Cardiac muscle cell (in vitro differentiated cells and primary cell): ENCODE results near the gene OLIG2. TPM values are rescaled to one million over a fixed set of nuclear protein-coding genes. Genes with fewer than 3 reads are reported as not detected.

ENCODE experiments used
- DNase-seq, 2 donors: peaks; one replicate each; pipeline versions ENCODE4 v3.0.0 to v3.0.0-alpha.2; 2010 to 2017; ENCODE audit warnings: low read depth in 1 of 2, low spot score in 1 of 2
- H3K27ac ChIP-seq: fragments of 200-600 bp; sonication (generic); 2 replicates; pipeline ENCODE4 v1.5.1; 2016
- H3K27me3 ChIP-seq: fragments of 200-600 bp; sonication (generic); 2 replicates; pipeline ENCODE4 v1.6.0; 2016; ENCODE audit warnings: control low read depth
- H3K36me3 ChIP-seq: fragments of 200-600 bp; sonication (generic); 2 replicates; pipeline ENCODE4 v1.5.1; 2016; ENCODE audit warnings: control low read depth
- H3K4me1 ChIP-seq: fragments of 200-600 bp; sonication (generic); 2 replicates; pipeline ENCODE4 v1.8.1; 2017; ENCODE audit warnings: low read depth, mild to moderate bottlenecking, mixed run types
- H3K4me3 ChIP-seq: fragments of 200-600 bp; sonication (generic); 2 replicates; pipeline ENCODE4 v1.5.1; 2016; ENCODE audit warnings: mild to moderate bottlenecking
- H3K9me3 ChIP-seq: fragments of 200-600 bp; sonication (generic); 2 replicates; pipeline ENCODE4 v1.5.1; 2017; ENCODE audit warnings: low read depth, mild to moderate bottlenecking, control low read depth
- polyA plus RNA-seq: library from polyadenylated mRNA; unstranded; fragments of >200 nt; fragmentation: Nextera tagmentation; extraction: Ambion mirVana; gene quantifications from 2 replicates; pipeline ENCODE4 v1.2.1, GENCODE V29; 2016
- total RNA-seq: library from RNA; depleted of rRNA; stranded (reverse); fragments of >200 nt; gene quantifications from 2 replicates; pipeline ENCODE4 v1.2.3, GENCODE V29; 2016
- TF ChIP-seq, protein P1 (sequence below): IDR thresholded peaks from 2 replicates; pipeline ENCODE4 v1.5.1; 2012; ENCODE audit warnings: low read depth, mild to moderate bottlenecking, low read length

Gene OLIG2
- total and polyA plus RNA-seq, 2 experiments from 2014 or later = 0.09 TPM; not detected in 1

DNA sequence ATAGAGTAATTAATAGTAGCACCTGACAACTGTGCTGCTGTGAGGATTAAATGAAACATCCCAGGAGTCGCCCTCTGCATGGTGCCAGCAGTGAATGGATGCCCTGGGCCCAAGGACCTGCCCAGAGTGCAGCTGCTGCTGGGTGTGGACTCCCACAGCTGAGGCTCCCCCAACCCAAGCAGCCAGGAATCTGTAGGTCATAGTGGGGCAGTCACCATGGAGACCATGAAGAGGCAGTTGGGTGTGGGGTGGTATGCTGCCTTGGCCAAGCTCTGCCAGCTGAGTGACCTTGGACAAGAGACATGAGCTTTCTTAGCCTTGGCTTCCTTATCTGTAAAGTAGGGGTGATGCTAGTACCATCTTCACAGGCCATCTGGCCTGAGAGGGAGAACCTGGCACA lies 9.4 kb downstream of the OLIG2 start:
- Histone ChIP-seq H3K4me3 (no peak overlapping the region), H3K27me3 (peaks cover 98% of the 10 kb centered on the region), H3K9me3 (no peaks in the 10 kb centered on the region), H3K4me1 (no peaks in the 10 kb centered on the region), H3K27ac (no peak overlapping the region), H3K36me3 (no peaks in the 10 kb centered on the region)
- TF ChIP-seq, protein P1, sequence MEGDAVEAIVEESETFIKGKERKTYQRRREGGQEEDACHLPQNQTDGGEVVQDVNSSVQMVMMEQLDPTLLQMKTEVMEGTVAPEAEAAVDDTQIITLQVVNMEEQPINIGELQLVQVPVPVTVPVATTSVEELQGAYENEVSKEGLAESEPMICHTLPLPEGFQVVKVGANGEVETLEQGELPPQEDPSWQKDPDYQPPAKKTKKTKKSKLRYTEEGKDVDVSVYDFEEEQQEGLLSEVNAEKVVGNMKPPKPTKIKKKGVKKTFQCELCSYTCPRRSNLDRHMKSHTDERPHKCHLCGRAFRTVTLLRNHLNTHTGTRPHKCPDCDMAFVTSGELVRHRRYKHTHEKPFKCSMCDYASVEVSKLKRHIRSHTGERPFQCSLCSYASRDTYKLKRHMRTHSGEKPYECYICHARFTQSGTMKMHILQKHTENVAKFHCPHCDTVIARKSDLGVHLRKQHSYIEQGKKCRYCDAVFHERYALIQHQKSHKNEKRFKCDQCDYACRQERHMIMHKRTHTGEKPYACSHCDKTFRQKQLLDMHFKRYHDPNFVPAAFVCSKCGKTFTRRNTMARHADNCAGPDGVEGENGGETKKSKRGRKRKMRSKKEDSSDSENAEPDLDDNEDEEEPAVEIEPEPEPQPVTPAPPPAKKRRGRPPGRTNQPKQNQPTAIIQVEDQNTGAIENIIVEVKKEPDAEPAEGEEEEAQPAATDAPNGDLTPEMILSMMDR = no peak
- no peak for DNase-seq

DNA sequence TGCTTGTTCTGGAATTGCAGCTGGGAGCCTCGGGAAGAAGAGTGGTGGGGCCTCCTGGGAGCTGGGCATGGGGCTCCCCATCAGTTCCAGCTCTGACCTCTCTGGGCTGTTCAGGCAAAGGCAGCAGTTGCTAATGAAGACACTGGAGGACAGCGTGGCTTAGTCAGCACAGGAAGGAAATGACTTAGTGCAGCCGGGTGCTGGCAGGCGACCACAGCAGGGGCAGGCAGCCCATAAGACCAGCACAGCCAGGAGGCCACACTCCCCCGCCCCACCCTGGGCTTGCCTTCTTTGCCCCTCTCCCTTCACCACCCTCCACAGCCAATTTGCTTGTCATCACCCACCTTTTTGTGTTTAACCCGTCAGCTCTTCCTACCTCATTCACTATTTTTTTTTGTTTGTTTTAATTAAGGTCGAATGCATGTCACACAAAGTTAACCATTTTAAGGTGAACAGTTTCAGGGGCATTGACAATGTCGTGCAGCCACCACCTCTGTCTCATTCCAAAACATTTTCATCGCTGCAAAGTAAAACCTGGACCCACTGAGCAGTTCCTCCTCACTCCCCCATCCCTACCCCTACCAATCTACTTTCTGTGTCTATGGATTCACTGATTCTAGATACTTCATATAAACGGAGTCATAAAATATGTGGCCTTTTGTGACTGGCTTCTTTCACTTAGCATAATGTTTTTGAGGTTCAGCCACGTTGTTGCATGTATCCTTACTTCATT lies 10.9 kb downstream of the OLIG2 start:
- peak in 1 of 2 donors; percentile 67 for DNase-seq
- H3K27ac ChIP-seq = no peak overlapping the region
- TF ChIP-seq, protein P1 = no peak
- H3K4me3 ChIP-seq = no peak overlapping the region
- no peaks in the 10 kb centered on the region for H3K36me3 ChIP-seq
- no peaks in the 10 kb centered on the region for H3K9me3 ChIP-seq
- no peaks in the 10 kb centered on the region for H3K4me1 ChIP-seq
- H3K27me3 ChIP-seq = peaks cover 98% of the 10 kb centered on the region

DNA sequence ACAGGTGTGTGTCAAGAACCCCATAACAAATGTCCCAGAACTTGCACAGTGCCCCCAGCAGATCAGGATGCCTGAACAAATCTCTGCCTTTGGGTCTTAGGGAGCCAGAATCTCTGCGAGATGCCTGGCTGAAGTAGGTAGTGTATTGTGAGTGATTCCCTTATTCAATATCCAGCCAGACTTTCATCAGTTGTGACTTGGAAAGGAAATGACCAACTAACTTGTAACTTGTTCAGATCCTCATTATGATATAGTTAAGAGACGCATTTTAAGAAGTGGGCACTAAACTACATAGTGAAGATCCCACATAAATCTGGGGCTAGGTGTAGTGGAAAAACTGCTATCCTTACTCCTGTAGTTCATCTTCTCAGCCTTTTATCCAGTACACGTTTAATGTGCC lies 11.8 kb downstream of the OLIG2 start:
- H3K4me1 ChIP-seq = no peaks in the 10 kb centered on the region
- no peak for DNase-seq
- H3K9me3 ChIP-seq = no peaks in the 10 kb centered on the region
- no peak overlapping the region for H3K27ac ChIP-seq
- peaks cover 98% of the 10 kb centered on the region for H3K27me3 ChIP-seq
- no peaks in the 10 kb centered on the region for H3K36me3 ChIP-seq
- H3K4me3 ChIP-seq = no peak overlapping the region
- TF ChIP-seq, protein P1 = no peak

DNA sequence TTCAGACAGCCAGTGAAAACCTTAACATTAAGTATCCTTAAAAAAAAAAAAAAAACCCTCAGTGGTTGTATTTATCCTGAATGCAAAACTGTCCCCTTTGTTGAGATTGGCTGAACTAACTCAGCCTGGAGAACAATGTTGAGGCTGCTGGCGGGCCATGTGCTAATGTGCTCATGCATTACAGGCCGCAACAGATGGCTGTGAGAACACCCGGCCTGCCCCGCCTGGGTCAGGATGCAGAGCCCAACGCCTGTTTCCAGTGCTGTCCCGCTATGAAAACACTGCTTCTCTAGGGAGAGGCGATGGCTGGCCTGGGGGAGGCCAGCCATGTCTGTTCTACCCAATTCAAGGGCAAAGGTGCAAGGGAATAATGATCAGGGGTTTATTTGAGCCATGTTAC lies 13.8 kb downstream of the OLIG2 start:
- no peaks in the 10 kb centered on the region for H3K36me3 ChIP-seq
- H3K4me3 ChIP-seq = no peak overlapping the region
- TF ChIP-seq, protein P1 = no peak
- H3K4me1 ChIP-seq = no peaks in the 10 kb centered on the region
- DNase-seq = no peak
- H3K27ac ChIP-seq = no peak overlapping the region
- H3K9me3 ChIP-seq = no peaks in the 10 kb centered on the region
- H3K27me3 ChIP-seq = peaks cover 98% of the 10 kb centered on the region

DNA sequence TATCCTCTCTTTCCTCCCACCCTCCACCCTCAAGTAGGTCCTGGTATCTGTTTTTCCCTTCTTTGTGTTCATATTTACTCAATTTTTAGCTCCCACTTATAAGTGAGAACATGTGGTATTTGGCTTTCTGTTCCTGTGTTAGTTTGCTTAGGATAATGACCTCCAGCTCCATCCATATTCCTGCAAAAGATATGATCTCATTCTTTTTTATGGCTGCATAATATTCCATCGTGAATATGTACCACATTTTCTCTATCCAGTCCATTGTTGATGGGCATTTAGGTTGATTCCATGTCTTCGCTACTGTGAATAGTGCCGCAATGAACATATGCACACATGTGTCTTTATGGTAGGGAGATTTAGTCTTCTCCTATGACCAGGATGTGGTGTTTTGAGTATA lies 14.5 kb downstream of the OLIG2 start:
- DNase-seq = no peak
- no peaks in the 10 kb centered on the region for H3K9me3 ChIP-seq
- TF ChIP-seq, protein P1 = no peak
- H3K27me3 ChIP-seq = peaks cover 98% of the 10 kb centered on the region
- no peak overlapping the region for H3K4me3 ChIP-seq
- no peaks in the 10 kb centered on the region for H3K4me1 ChIP-seq
- H3K36me3 ChIP-seq = no peaks in the 10 kb centered on the region
- H3K27ac ChIP-seq = no peak overlapping the region

DNA sequence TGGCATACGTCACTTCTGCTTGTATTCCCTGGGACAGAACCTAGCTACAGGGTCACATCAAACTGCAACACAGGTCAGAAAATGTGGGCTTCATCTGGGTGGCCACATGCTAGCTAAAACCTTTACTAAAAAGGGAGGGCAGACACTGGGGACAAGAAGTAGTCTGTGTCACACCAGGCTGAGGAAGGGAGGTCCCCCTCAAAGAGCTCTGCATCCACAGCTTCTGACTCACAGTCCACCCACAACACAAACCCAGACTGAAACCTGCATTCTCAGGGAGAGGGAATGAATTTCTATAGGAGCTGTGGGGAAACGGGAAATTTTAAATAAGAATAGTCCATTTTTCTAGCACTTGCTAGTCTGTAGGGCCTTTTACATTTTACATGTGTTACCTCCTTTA lies 16.2 kb downstream of the OLIG2 start:
- peaks cover 94% of the 10 kb centered on the region for H3K27me3 ChIP-seq
- no peaks in the 10 kb centered on the region for H3K4me1 ChIP-seq
- H3K27ac ChIP-seq = no peak overlapping the region
- no peaks in the 10 kb centered on the region for H3K36me3 ChIP-seq
- TF ChIP-seq, protein P1 = no peak
- no peak overlapping the region for H3K4me3 ChIP-seq
- no peak for DNase-seq
- H3K9me3 ChIP-seq = no peaks in the 10 kb centered on the region
